Fibroblast of lung (primary cell): ENCODE measurements around the gene MEI4. TPM values are rescaled to one million over a fixed set of nuclear protein-coding genes. Genes with fewer than 3 reads are reported as not detected.
A peak's percentile ranks its signal among the peaks of the same experiment; 100 is the strongest.

Source experiments
- DNase-seq, 2 donors: peaks; one replicate each; pipeline versions ENCODE4 v3.0.0 to v3.0.0-alpha.2; 2010; ENCODE audit warnings: low read depth in 2 of 2
- H2AFZ ChIP-seq: 2 replicates; pipeline ENCODE4 v1.5.1; 2012; ENCODE audit warnings: low read length, control low read depth, inconsistent platforms
- H3K27ac ChIP-seq: 2 replicates; pipeline ENCODE4 v1.5.1; 2011; ENCODE audit warnings: low read length, control low read depth; ENCODE audit not compliant: insufficient read depth
- H3K27me3 ChIP-seq: 2 replicates; pipeline ENCODE4 v1.5.1; 2011; ENCODE audit warnings: mild to moderate bottlenecking, low read length; ENCODE audit not compliant: control insufficient read depth, insufficient read depth
- H3K36me3 ChIP-seq: 2 replicates; pipeline ENCODE4 v1.5.1; 2011; ENCODE audit warnings: low read length; ENCODE audit not compliant: control insufficient read depth, insufficient read depth
- H3K4me1 ChIP-seq: 2 replicates; pipeline ENCODE4 v1.5.1; 2011; ENCODE audit warnings: low read length; ENCODE audit not compliant: control insufficient read depth, insufficient read depth; ENCODE audit errors: extremely low read depth
- H3K4me2 ChIP-seq: 2 replicates; pipeline ENCODE4 v1.5.1; 2011; ENCODE audit warnings: low read length, control low read depth; ENCODE audit not compliant: insufficient read depth; ENCODE audit errors: extremely low read depth
- H3K4me3 ChIP-seq, 4 experiments: fragments of 200-600 bp in 1 of 4; sonication (generic) in 1 of 4; replicated peaks in 1 of 4; 2 replicates each; pipeline ENCODE4 v1.5.1; 2011 to 2016; ENCODE audit warnings: low read length in 4 of 4, low read depth in 3 of 4, mild to moderate bottlenecking in 3 of 4, control low read depth in 2 of 4, inconsistent platforms in 1 of 4, mixed read lengths in 1 of 4; ENCODE audit not compliant: insufficient read depth in 1 of 4; ENCODE audit errors: control extremely low read depth in 1 of 4
- H3K79me2 ChIP-seq: 2 replicates; pipeline ENCODE4 v1.5.1; 2012; ENCODE audit warnings: mild to moderate bottlenecking, low read length, inconsistent platforms; ENCODE audit not compliant: control insufficient read depth, insufficient read depth
- H3K9ac ChIP-seq: 2 replicates; pipeline ENCODE4 v1.5.1; 2011; ENCODE audit warnings: mild to moderate bottlenecking, low read length, control low read depth; ENCODE audit not compliant: insufficient read depth
- H3K9me3 ChIP-seq: 2 replicates; pipeline ENCODE4 v1.5.1; 2012; ENCODE audit warnings: low read depth, low read length; ENCODE audit not compliant: control insufficient read depth, insufficient read depth
- H4K20me1 ChIP-seq: 2 replicates; pipeline ENCODE4 v1.5.1; 2011; ENCODE audit warnings: low read length; ENCODE audit not compliant: control insufficient read depth, insufficient read depth; ENCODE audit errors: extremely low read depth
- EZH2 ChIP-seq: IDR thresholded peaks from 2 replicates; pipeline ENCODE4 v1.5.1; 2012; ENCODE audit warnings: low read length, control low read depth, mild to moderate bottlenecking; ENCODE audit errors: missing control alignments
- polyA plus RNA-seq, 2 donors: library from polyadenylated mRNA; depleted of rRNA in 1 of 2; stranded (reverse) in 1 of 2; unstranded in 1 of 2; fragments of >200 nt; gene quantifications; 2 replicates each; pipeline ENCODE4 v1.2.1, GENCODE V29; 2011 to 2012; ENCODE audit warnings: missing spikeins in 1 of 2
- total RNA-seq: library from RNA; depleted of rRNA; stranded (reverse); fragments of >200 nt; gene quantifications from 2 replicates; pipeline ENCODE4 v1.2.1, GENCODE V29; 2014
- TF ChIP-seq, protein P1 (sequence below), 2 donors: IDR thresholded peaks in 1 of 2; conservative IDR thresholded peaks in 1 of 2; 1 replicate in 1 of 2; 2 replicates in 1 of 2; pipeline ENCODE4 v1.5.1; 2011 to 2012; ENCODE audit warnings: low read length in 2 of 2, control low read depth in 1 of 2, inconsistent platforms in 1 of 2, low read depth in 1 of 2, mild to moderate bottlenecking in 1 of 2

Gene MEI4
- total and polyA plus RNA-seq, 2 donors (not counting 1 experiment from before 2014, with no cell fraction given): not detected

DNA sequence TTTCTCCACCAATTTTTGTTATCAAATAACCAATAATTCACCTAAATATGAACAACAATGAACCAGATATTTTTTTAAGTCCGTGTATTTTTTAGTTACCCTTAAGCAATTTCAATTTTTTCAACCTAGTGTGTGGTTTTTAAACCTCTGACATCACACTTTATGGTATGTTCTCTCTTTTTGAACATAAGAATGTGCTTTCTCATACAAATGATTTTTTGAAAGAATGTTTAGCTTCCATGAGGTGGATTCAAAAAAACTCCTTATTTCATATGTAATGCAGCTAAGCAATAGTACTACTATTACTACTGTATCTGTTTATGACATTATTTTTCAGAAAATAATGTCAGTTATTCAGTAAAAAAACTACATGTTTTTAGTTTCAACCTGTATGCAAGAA, 19.4 kb upstream of the MEI4 start:
- Histone ChIP-seq H3K4me1 (no peaks in the 10 kb centered on the region), H3K27ac (no peak overlapping the region), H2AFZ (no peak overlapping the region), H3K4me3 (no peak overlapping the region), H3K9me3 (no peaks in the 10 kb centered on the region), H4K20me1 (no peaks in the 10 kb centered on the region), H3K27me3 (no peaks in the 10 kb centered on the region), H3K36me3 (no peaks in the 10 kb centered on the region), H3K9ac (no peak overlapping the region), H3K79me2 (no peaks in the 10 kb centered on the region), H3K4me2 (no peak overlapping the region)
- TF ChIP-seq EZH2: no peak
- TF ChIP-seq, protein P1, sequence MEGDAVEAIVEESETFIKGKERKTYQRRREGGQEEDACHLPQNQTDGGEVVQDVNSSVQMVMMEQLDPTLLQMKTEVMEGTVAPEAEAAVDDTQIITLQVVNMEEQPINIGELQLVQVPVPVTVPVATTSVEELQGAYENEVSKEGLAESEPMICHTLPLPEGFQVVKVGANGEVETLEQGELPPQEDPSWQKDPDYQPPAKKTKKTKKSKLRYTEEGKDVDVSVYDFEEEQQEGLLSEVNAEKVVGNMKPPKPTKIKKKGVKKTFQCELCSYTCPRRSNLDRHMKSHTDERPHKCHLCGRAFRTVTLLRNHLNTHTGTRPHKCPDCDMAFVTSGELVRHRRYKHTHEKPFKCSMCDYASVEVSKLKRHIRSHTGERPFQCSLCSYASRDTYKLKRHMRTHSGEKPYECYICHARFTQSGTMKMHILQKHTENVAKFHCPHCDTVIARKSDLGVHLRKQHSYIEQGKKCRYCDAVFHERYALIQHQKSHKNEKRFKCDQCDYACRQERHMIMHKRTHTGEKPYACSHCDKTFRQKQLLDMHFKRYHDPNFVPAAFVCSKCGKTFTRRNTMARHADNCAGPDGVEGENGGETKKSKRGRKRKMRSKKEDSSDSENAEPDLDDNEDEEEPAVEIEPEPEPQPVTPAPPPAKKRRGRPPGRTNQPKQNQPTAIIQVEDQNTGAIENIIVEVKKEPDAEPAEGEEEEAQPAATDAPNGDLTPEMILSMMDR (conservative IDR thresholded peaks at IDR 0.05 in 1 of 2, IDR thresholded peaks at IDR 0.05 in 1 of 2; ENCODE audit: low read depth in 1 of 2, low read length in 2 of 2): no peak
- peak in 1 of 2 donors; percentile 60 for DNase-seq

- no peak overlapping the region for H3K4me2 ChIP-seq
- H3K4me3 ChIP-seq: no peak overlapping the region
- peak in 1 of 2 donors; percentile 86 for DNase-seq
- no peak overlapping the region for H3K9ac ChIP-seq
- H4K20me1 ChIP-seq: no peaks in the 10 kb centered on the region
- H3K27ac ChIP-seq: no peak overlapping the region
- no peaks in the 10 kb centered on the region for H3K36me3 ChIP-seq
- H2AFZ ChIP-seq: no peak overlapping the region
- no peaks in the 10 kb centered on the region for H3K9me3 ChIP-seq
- H3K4me1 ChIP-seq: no peaks in the 10 kb centered on the region
- no peaks in the 10 kb centered on the region for H3K79me2 ChIP-seq
- TF ChIP-seq EZH2: no peak
- TF ChIP-seq, protein P1 (conservative IDR thresholded peaks at IDR 0.05 in 1 of 2, IDR thresholded peaks at IDR 0.05 in 1 of 2; ENCODE audit: low read depth in 1 of 2, low read length in 2 of 2): no peak
- no peaks in the 10 kb centered on the region for H3K27me3 ChIP-seq
Measured at GRCh38 chr6:77633993-77634715, 18.7 kb upstream of the MEI4 start.

GRCh38 chr6:77638129-77638830, 14.6 kb upstream of the MEI4 start:
- Histone ChIP-seq H3K4me1 (no peaks in the 10 kb centered on the region), H3K9ac (no peak overlapping the region), H3K9me3 (no peaks in the 10 kb centered on the region), H3K4me3 (no peak overlapping the region), H2AFZ (no peak overlapping the region), H3K27ac (no peak overlapping the region), H3K36me3 (no peaks in the 10 kb centered on the region), H3K79me2 (no peaks in the 10 kb centered on the region), H4K20me1 (no peaks in the 10 kb centered on the region), H3K4me2 (no peak overlapping the region), H3K27me3 (no peaks in the 10 kb centered on the region)
- DNase-seq: peak in 1 of 2 donors; percentile 37
- TF ChIP-seq, protein P1 (conservative IDR thresholded peaks at IDR 0.05 in 1 of 2, IDR thresholded peaks at IDR 0.05 in 1 of 2; ENCODE audit: low read depth in 1 of 2, low read length in 2 of 2): no peak
- TF ChIP-seq EZH2: no peak
